ENCODE data around the gene SRGAP1. TPM values are rescaled to one million over a fixed set of nuclear protein-coding genes. Genes with fewer than 3 reads are reported as not detected.

Gene SRGAP1
- total RNA-seq, 1 experiment from 2014 or later = 28.3 TPM

GRCh38 chr12:63889721-63890509 lies 45.4 kb downstream of the SRGAP1 start:
- CTCF ChIA-PET = interaction anchor here (0.8 to 1.1 kb wide), 4 partner anchors 10 to 45 kb away, joined by 3 read pairs; partner anchors contain the start of gene SRGAP1
- no peak overlapping the region for H3K27ac Mint-ChIP-seq (ENCODE audit: unreplicated experiment)
- H3K4me1 Mint-ChIP-seq (ENCODE audit: low read depth, unreplicated experiment) = no peaks in the 10 kb centered on the region
- H3K27me3 Mint-ChIP-seq (ENCODE audit: unreplicated experiment) = no peaks in the 10 kb centered on the region
- BruUV-seq (replicated peaks) = no TSS peak
- no peaks in the 10 kb centered on the region for H3K36me3 Mint-ChIP-seq (ENCODE audit: insufficient read depth, unreplicated experiment)
- no peak for TF ChIP-seq CTCF (IDR thresholded peaks at IDR 0.05; ENCODE audit: unreplicated experiment)
- no peak overlapping the region for H3K4me3 Mint-ChIP-seq (ENCODE audit: low read depth, unreplicated experiment)
- no peaks in the 10 kb centered on the region for H3K9me3 Mint-ChIP-seq (ENCODE audit: low read depth, unreplicated experiment)
- intact Hi-C loops (cut with micrococcal nuclease; ENCODE audit: unreplicated experiment) = no loop called here
- no peak for DNase-seq

DNA sequence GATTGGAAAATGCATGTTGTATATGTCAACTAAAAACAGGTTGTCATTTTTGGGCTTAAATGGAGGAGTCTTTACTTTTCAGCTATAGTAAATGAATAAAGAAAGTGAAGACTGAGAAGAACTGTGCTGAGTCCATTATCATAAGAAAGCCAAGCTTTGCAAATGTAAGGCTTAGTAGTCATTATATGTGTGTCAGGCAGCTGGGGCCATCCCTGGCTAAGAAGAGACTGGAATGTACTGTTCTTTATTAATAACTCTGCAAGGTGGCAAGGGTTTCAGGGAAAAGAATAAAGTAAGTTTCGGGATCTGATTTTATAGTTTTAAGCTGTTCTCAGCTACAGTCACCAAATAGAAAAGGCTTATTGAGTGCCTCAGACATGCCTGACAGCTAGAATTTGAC lies 48.7 kb downstream of the SRGAP1 start:
- H3K27ac Mint-ChIP-seq (ENCODE audit: unreplicated experiment) = no peak overlapping the region
- no TSS peak for BruUV-seq (replicated peaks)
- no peaks in the 10 kb centered on the region for H3K36me3 Mint-ChIP-seq (ENCODE audit: insufficient read depth, unreplicated experiment)
- no peak for TF ChIP-seq CTCF (IDR thresholded peaks at IDR 0.05; ENCODE audit: unreplicated experiment)
- CTCF ChIA-PET = no interaction called here
- intact Hi-C loops (cut with micrococcal nuclease; ENCODE audit: unreplicated experiment) = no loop called here
- no peak overlapping the region for H3K4me3 Mint-ChIP-seq (ENCODE audit: low read depth, unreplicated experiment)
- no peaks in the 10 kb centered on the region for H3K9me3 Mint-ChIP-seq (ENCODE audit: low read depth, unreplicated experiment)
- no peaks in the 10 kb centered on the region for H3K27me3 Mint-ChIP-seq (ENCODE audit: unreplicated experiment)
- peaks cover 24% of the 10 kb centered on the region for H3K4me1 Mint-ChIP-seq (ENCODE audit: low read depth, unreplicated experiment)
- DNase-seq = no peak

DNA sequence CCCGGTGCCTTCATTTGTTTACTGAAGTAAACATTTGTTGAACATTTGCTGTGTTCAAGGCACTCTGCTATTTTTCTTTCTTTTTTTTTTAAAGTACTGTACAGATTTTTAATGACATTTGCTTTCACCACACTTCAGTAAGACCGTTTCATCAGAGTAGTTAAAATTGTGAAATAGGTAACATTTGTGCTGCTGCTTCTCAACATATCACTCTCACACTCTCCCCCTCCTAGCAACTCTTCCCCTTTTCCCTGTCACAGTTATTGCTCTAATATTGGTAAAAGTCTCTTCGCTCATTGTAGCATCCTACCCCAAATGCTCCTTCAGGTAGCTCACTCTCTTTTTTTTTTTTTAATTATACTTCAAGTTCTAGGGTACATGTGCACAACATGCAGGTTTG lies 49.6 kb downstream of the SRGAP1 start:
- no peaks in the 10 kb centered on the region for H3K36me3 Mint-ChIP-seq (ENCODE audit: insufficient read depth, unreplicated experiment)
- no peak overlapping the region for H3K4me3 Mint-ChIP-seq (ENCODE audit: low read depth, unreplicated experiment)
- CTCF ChIA-PET = no interaction called here
- no TSS peak for BruUV-seq (replicated peaks)
- H3K27ac Mint-ChIP-seq (ENCODE audit: unreplicated experiment) = no peak overlapping the region
- H3K4me1 Mint-ChIP-seq (ENCODE audit: low read depth, unreplicated experiment) = peaks cover 30% of the 10 kb centered on the region
- H3K27me3 Mint-ChIP-seq (ENCODE audit: unreplicated experiment) = no peaks in the 10 kb centered on the region
- DNase-seq = no peak
- no peak for TF ChIP-seq CTCF (IDR thresholded peaks at IDR 0.05; ENCODE audit: unreplicated experiment)
- no peaks in the 10 kb centered on the region for H3K9me3 Mint-ChIP-seq (ENCODE audit: low read depth, unreplicated experiment)
- intact Hi-C loops (cut with micrococcal nuclease; ENCODE audit: unreplicated experiment) = no loop called here

DNA sequence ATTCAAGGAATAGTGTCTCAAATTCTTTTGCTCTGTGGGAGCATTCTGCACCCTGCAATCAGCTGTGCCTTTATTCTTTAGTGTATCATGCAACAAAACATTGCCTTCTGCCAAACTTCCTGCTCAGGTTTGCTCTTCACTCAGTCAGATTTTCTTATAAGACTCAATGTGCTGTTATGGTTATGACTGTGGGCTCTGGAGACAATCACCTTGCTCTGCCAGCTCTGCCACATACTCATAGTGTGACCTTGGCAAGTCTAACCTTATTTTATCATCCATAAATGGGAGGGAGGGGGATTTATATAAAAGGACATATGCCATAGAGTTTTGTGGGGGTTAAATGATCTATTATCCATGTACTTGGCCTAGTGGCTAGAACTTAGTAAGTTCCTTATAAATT lies 51.3 kb downstream of the SRGAP1 start:
- Mint-ChIP-seq H3K9me3 (ENCODE audit: low read depth, unreplicated experiment) (no peaks in the 10 kb centered on the region), H3K27ac (ENCODE audit: unreplicated experiment) (no peak overlapping the region), H3K4me3 (ENCODE audit: low read depth, unreplicated experiment) (no peak overlapping the region), H3K4me1 (ENCODE audit: low read depth, unreplicated experiment) (peaks cover 38% of the 10 kb centered on the region), H3K27me3 (ENCODE audit: unreplicated experiment) (no peaks in the 10 kb centered on the region), H3K36me3 (ENCODE audit: insufficient read depth, unreplicated experiment) (no peaks in the 10 kb centered on the region)
- BruUV-seq (replicated peaks) = no TSS peak
- CTCF ChIA-PET = interaction anchor here (1.1 kb wide), 1 partner anchor 9 kb away, joined by 4 read pairs; no protein-coding TSS in a partner anchor
- no peak for TF ChIP-seq CTCF (IDR thresholded peaks at IDR 0.05; ENCODE audit: unreplicated experiment)
- intact Hi-C loops (cut with micrococcal nuclease; ENCODE audit: unreplicated experiment) = loop anchor here (5.0 kb wide), 1 partner anchor 34 kb away; no protein-coding TSS in a partner anchor
- DNase-seq = no peak
